ENCODE measurements around the gene RNF43. TPM values are rescaled to one million over a fixed set of nuclear protein-coding genes. Genes with fewer than 3 reads are reported as not detected.

The RNF43 gene
- total RNA-seq, 6 donors from 2014 or later, result 8.5 to 22.0 (median 13.0) TPM

GRCh38 chr17:58396173-58396572, 21.2 kb downstream of the RNF43 start:
- Histone ChIP-seq H3K9me3 (no peaks in the 10 kb centered on the region), H3K4me3 (no peak overlapping the region), H3K36me3 (no peaks in the 10 kb centered on the region), H3K27ac (no peak overlapping the region), H3K4me1 (peaks cover 0 to 13% (median 8%) of the 10 kb centered on the region in 4 donors), H3K27me3 (no peaks in the 10 kb centered on the region)
- ATAC-seq (ENCODE audit: low FRiP score in 2 of 2) (no peak), DNase-seq (no peak)
- 71 to 84% methylated on average over 4 of the region's 4 CpGs for WGBS, 2 donors
- TF ChIP-seq EP300 (IDR thresholded peaks at IDR 0.05), result no peak
- TF ChIP-seq POLR2AphosphoS5 (IDR thresholded peaks at IDR 0.05), result no peak
- TF ChIP-seq CTCF (IDR thresholded peaks at IDR 0.05), result no peak
- TF ChIP-seq POLR2A (IDR thresholded peaks at IDR 0.05), result no peak

- 78 to 84% methylated on average over 3 of the region's 3 CpGs for WGBS, 2 donors
- Histone ChIP-seq H3K4me3 (no peak overlapping the region), H3K4me1 (peaks cover 0 to 15% (median 9%) of the 10 kb centered on the region in 4 donors), H3K36me3 (no peaks in the 10 kb centered on the region), H3K27ac (no peak overlapping the region), H3K9me3 (no peaks in the 10 kb centered on the region), H3K27me3 (no peaks in the 10 kb centered on the region)
- DNase-seq (no peak), ATAC-seq (ENCODE audit: low FRiP score in 2 of 2) (no peak)
- no peak for TF ChIP-seq POLR2A (IDR thresholded peaks at IDR 0.05)
- no peak for TF ChIP-seq EP300 (IDR thresholded peaks at IDR 0.05)
- TF ChIP-seq POLR2AphosphoS5 (IDR thresholded peaks at IDR 0.05), result no peak
- no peak for TF ChIP-seq CTCF (IDR thresholded peaks at IDR 0.05)
Observed at GRCh38 chr17:58394534-58395223, 22.7 kb downstream of the RNF43 start.

- ATAC-seq (ENCODE audit: low FRiP score in 2 of 2), result peak; percentile 60 to 78
Observed at GRCh38 chr17:58391302-58391984, 25.9 kb downstream of the RNF43 start.

GRCh38 chr17:58390884-58391283, 26.4 kb downstream of the RNF43 start:
- TF ChIP-seq POLR2AphosphoS5 (IDR thresholded peaks at IDR 0.05) (no peak), EP300 (IDR thresholded peaks at IDR 0.05) (no peak)
- ATAC-seq (ENCODE audit: low FRiP score in 2 of 2) (no peak), DNase-seq (no peak)
- Histone ChIP-seq H3K27ac (peak overlapping the region; percentile 1 to 65 (median 28)), H3K27me3 (no peaks in the 10 kb centered on the region), H3K4me1 (peaks cover 9 to 11% (median 10%) of the 10 kb centered on the region in 4 donors), H3K9me3 (no peaks in the 10 kb centered on the region), H3K4me3 (no peak overlapping the region), H3K36me3 (no peaks in the 10 kb centered on the region)
- WGBS, 2 donors, result 68 to 73% methylated on average over 2 of the region's 2 CpGs

More at GRCh38 chr17:58391302-58391984, 25.9 kb downstream of the RNF43 start:
- peaks cover 9 to 11% (median 10%) of the 10 kb centered on the region in 4 donors for H3K4me1 ChIP-seq
- TF ChIP-seq EP300 (IDR thresholded peaks at IDR 0.05) (no peak), POLR2AphosphoS5 (IDR thresholded peaks at IDR 0.05) (peak in 1 of 2 donors; percentile 30)
- DNase-seq, result peak in 1 of 2 donors; percentile 87
- H3K27ac ChIP-seq, result peak overlapping the region; percentile 1 to 65 (median 28)
- H3K27me3 ChIP-seq, result no peaks in the 10 kb centered on the region
- H3K4me3 ChIP-seq, result no peak overlapping the region
- no peaks in the 10 kb centered on the region for H3K9me3 ChIP-seq
- no peaks in the 10 kb centered on the region for H3K36me3 ChIP-seq
- WGBS, 2 donors, result 24 to 32% methylated on average over 10 of the region's 10 CpGs

DNA sequence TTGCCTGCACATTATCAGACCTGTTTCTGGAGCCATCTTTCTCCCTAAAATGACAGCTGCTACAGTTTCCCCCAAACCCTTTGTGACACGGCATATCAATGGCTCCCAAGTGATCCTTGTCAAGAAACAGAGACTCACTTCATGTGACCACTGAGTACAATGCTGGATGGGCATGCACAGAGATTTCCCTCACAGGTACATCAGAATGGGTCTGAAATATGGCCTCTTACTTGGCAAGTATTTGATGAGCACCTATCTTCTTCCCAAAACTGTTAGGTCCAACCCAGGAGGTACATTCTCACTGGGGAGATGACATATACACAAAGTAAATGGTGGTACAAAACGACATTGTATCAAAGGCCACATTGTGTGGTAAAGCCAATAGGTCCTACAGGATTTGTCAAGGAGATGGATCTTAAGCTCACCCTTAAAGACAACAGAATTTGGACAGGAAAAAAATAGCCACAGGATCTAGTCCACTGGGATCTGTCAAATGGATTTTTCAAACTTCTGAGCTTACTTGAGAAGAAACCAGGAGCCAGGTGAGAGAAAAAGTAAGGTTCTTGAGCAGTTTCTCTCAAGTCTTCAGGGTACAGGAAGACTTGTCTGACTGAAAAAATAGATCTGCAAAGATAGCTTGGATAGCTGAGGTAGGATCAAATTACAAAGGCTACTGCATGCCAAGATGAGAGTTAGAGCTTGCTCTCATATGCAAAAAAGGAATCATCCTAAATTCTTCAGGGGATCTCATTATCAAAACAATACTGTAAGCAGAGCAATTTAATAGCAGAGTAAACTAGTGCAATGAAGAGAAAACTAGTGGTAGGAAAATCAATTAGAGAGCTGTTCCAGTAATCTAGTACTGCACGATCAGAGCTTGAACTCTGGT, 28.8 kb downstream of the RNF43 start:
- H3K36me3 ChIP-seq, result no peaks in the 10 kb centered on the region
- DNase-seq (no peak), ATAC-seq (ENCODE audit: low FRiP score in 2 of 2) (no peak)
- no peaks in the 10 kb centered on the region for H3K9me3 ChIP-seq
- TF ChIP-seq POLR2A (IDR thresholded peaks at IDR 0.05) (no peak), POLR2AphosphoS5 (IDR thresholded peaks at IDR 0.05) (no peak), CTCF (IDR thresholded peaks at IDR 0.05) (no peak), EP300 (IDR thresholded peaks at IDR 0.05) (no peak)
- 61 to 66% methylated on average over 3 of the region's 3 CpGs for WGBS, 2 donors
- no peak overlapping the region for H3K4me3 ChIP-seq
- peaks cover 9 to 14% (median 10%) of the 10 kb centered on the region in 4 donors for H3K4me1 ChIP-seq
- no peak overlapping the region for H3K27ac ChIP-seq
- H3K27me3 ChIP-seq, result no peaks in the 10 kb centered on the region

Data from upper lobe of left lung (tissue), 6 donors.